Fibroblast of skin of right biceps (primary cell): ENCODE data around the gene BRD4.

Experiments
- DNase-seq: peaks from one replicate; pipeline ENCODE4 v3.0.0-alpha.2; 2013

BRD4 gene

GRCh38 chr19:15264061-15264932, 68.0 kb downstream of the BRD4 start:
- DNase-seq: peak; percentile 57

GRCh38 chr19:15263361-15263985, 68.9 kb downstream of the BRD4 start:
- no peak for DNase-seq

GRCh38 chr19:15262011-15262410, 70.3 kb downstream of the BRD4 start:
- DNase-seq: no peak

GRCh38 chr19:15260939-15261338, 71.4 kb downstream of the BRD4 start:
- peak; percentile 17 for DNase-seq

- no peak for DNase-seq
These were observed 72.4 kb downstream of the BRD4 start for GRCh38 chr19:15259907-15260306.

- no peak for DNase-seq
These were observed 74.6 kb downstream of the BRD4 start for GRCh38 chr19:15257782-15258181.

- DNase-seq: no peak
These were observed 75.5 kb downstream of the BRD4 start for GRCh38 chr19:15256708-15257331.

- no peak for DNase-seq
These were observed 76.9 kb downstream of the BRD4 start for GRCh38 chr19:15255359-15255990.

GRCh38 chr19:15254547-15254946, 77.8 kb downstream of the BRD4 start:
- DNase-seq: no peak

- DNase-seq: no peak
These were observed 78.8 kb downstream of the BRD4 start for GRCh38 chr19:15253513-15253912.

GRCh38 chr19:15253061-15253460, 79.3 kb downstream of the BRD4 start:
- no peak for DNase-seq

- peak; percentile 43 for DNase-seq
These were observed 79.8 kb downstream of the BRD4 start for GRCh38 chr19:15252398-15253018.

GRCh38 chr19:15251749-15252397, 80.5 kb downstream of the BRD4 start:
- peak; percentile 94 for DNase-seq

GRCh38 chr19:15251010-15251748, 81.2 kb downstream of the BRD4 start:
- DNase-seq: peak; percentile 91

GRCh38 chr19:15250640-15250993, 81.7 kb downstream of the BRD4 start:
- DNase-seq: no peak

GRCh38 chr19:15249972-15250639, 82.2 kb downstream of the BRD4 start:
- peak; percentile 86 for DNase-seq

GRCh38 chr19:15249528-15249874, 82.8 kb downstream of the BRD4 start:
- DNase-seq: no peak

GRCh38 chr19:15248648-15249527, 83.5 kb downstream of the BRD4 start:
- peak; percentile 90 for DNase-seq

GRCh38 chr19:15248106-15248505, 84.2 kb downstream of the BRD4 start:
- DNase-seq: no peak
